ENCODE results near the gene PARVA. TPM values are rescaled to one million over a fixed set of nuclear protein-coding genes. Genes with fewer than 3 reads are reported as not detected.

The PARVA gene
- total and polyA plus RNA-seq, 3 donors from 2014 or later: 18.7 to 23.7 (median 23.6) TPM

DNA sequence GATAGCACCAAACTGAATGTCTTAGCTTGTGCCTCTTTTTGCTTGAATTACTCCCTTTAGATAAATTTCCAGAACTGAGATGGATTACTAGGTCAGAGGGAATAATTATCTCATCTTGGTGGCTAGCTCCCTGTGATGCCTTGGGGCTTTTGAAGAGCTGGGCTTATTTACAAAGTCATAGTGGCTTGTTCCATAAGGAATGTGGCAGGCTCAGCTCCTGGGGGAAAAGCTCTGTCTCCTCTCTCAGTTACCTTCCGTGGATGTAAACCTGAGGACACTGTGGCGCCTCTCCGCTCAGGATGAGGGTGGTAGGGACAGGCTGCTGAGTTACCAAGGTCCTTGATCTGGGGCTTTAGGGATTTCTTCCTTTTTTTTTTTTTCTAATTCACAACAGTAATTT lies 121.7 kb downstream of the PARVA start:
- intact Hi-C loops (cut with DNase I; ENCODE audit: low total_unique reads): no loop called here
- no peak for DNase-seq
- H3K36me3 ChIP-seq (ENCODE audit: low read depth, missing control alignments): no peaks in the 10 kb centered on the region
- H3K4me1 ChIP-seq: no peaks in the 10 kb centered on the region
- no peak overlapping the region for H3K27ac ChIP-seq
- H3K27me3 ChIP-seq: no peaks in the 10 kb centered on the region
- 90 to 97% methylated on average over 3 of the region's 3 CpGs for WGBS, 2 donors
- H3K9me3 ChIP-seq: no peaks in the 10 kb centered on the region
- H3K4me3 ChIP-seq: no peak overlapping the region
- TF ChIP-seq, protein P1, sequence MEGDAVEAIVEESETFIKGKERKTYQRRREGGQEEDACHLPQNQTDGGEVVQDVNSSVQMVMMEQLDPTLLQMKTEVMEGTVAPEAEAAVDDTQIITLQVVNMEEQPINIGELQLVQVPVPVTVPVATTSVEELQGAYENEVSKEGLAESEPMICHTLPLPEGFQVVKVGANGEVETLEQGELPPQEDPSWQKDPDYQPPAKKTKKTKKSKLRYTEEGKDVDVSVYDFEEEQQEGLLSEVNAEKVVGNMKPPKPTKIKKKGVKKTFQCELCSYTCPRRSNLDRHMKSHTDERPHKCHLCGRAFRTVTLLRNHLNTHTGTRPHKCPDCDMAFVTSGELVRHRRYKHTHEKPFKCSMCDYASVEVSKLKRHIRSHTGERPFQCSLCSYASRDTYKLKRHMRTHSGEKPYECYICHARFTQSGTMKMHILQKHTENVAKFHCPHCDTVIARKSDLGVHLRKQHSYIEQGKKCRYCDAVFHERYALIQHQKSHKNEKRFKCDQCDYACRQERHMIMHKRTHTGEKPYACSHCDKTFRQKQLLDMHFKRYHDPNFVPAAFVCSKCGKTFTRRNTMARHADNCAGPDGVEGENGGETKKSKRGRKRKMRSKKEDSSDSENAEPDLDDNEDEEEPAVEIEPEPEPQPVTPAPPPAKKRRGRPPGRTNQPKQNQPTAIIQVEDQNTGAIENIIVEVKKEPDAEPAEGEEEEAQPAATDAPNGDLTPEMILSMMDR (IDR thresholded peaks at IDR 0.05): no peak
- no peak for TF ChIP-seq POLR2A (IDR thresholded peaks at IDR 0.05)

DNA sequence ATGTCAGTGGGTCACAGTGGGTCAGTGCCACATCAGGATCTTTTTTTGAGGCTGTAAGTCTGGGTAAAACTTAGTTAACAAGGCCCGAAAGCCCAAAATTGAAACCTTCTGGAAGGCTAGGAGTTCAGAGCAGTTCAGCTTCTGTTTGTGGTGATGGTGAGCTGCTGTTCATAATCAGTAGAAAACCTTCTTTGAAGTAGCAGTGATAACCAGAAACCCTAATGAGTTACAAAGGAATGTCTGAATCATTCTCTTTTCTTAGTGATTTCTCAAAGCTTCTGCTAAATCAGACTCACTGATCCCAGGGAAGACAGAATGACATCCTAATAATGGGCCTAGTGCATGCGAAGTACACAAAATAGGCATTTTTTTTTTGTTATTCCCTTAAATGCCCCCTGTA lies 124.7 kb downstream of the PARVA start:
- Histone ChIP-seq H3K4me3 (no peak overlapping the region), H3K36me3 (ENCODE audit: low read depth, missing control alignments) (no peaks in the 10 kb centered on the region), H3K9me3 (no peaks in the 10 kb centered on the region), H3K4me1 (peaks cover 5% of the 10 kb centered on the region), H3K27me3 (no peaks in the 10 kb centered on the region), H3K27ac (no peak overlapping the region)
- intact Hi-C loops (cut with DNase I; ENCODE audit: low total_unique reads): no loop called here
- WGBS, 2 donors: 95 to 98% methylated on average over 2 of the region's 2 CpGs
- DNase-seq: no peak
- TF ChIP-seq POLR2A (IDR thresholded peaks at IDR 0.05): no peak

DNA sequence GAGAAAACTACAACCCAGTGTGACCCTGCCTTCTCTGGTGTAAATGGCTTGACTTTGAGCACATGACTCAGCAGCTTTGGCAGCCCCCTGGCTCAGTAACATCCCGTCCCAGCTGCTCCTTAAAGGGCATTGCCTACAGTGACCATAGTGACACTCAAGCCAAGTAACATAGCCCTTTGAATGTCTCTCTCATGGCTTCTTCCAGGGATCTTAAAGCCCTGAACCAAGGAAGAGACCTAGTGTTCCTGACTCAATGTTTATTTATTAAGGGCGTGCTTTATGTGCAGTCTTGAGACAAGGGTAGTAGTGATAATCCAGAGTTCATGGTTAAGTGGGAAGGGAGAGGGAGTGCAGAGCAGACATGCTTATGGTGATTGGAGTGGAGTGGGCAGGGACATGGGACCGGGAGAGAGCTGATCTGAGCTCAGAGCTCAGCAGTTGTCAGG lies 125.7 kb downstream of the PARVA start:
- Histone ChIP-seq H3K9me3 (no peaks in the 10 kb centered on the region), H3K36me3 (ENCODE audit: low read depth, missing control alignments) (no peaks in the 10 kb centered on the region), H3K27me3 (no peaks in the 10 kb centered on the region), H3K27ac (no peak overlapping the region), H3K4me3 (no peak overlapping the region), H3K4me1 (peaks cover 5% of the 10 kb centered on the region)
- TF ChIP-seq POLR2A (IDR thresholded peaks at IDR 0.05): no peak
- TF ChIP-seq, protein P1 (IDR thresholded peaks at IDR 0.05): no peak
- intact Hi-C loops (cut with DNase I; ENCODE audit: low total_unique reads): no loop called here
- DNase-seq: no peak
- WGBS, 2 donors: 70 to 77% methylated on average over 3 of the region's 3 CpGs

- 46 to 49% methylated on average over 3 of the region's 3 CpGs for WGBS, 2 donors
- intact Hi-C loops (cut with DNase I; ENCODE audit: low total_unique reads): no loop called here
- TF ChIP-seq, protein P1 (IDR thresholded peaks at IDR 0.05): peak in 1 of 3 experiments; percentile 3
- TF ChIP-seq POLR2A (IDR thresholded peaks at IDR 0.05): no peak
- no peaks in the 10 kb centered on the region for H3K9me3 ChIP-seq
- H3K4me3 ChIP-seq: no peak overlapping the region
- H3K27me3 ChIP-seq: no peaks in the 10 kb centered on the region
- no peaks in the 10 kb centered on the region for H3K36me3 ChIP-seq (ENCODE audit: low read depth, missing control alignments)
- DNase-seq: no peak
- H3K27ac ChIP-seq: no peak overlapping the region
- H3K4me1 ChIP-seq: peaks cover 5% of the 10 kb centered on the region
Measured at GRCh38 chr11:12503886-12504285, 126.5 kb downstream of the PARVA start.

- Histone ChIP-seq H3K27ac (no peak overlapping the region), H3K27me3 (no peaks in the 10 kb centered on the region), H3K4me1 (peaks cover 5% of the 10 kb centered on the region), H3K9me3 (no peaks in the 10 kb centered on the region), H3K4me3 (no peak overlapping the region), H3K36me3 (ENCODE audit: low read depth, missing control alignments) (no peaks in the 10 kb centered on the region)
- intact Hi-C loops (cut with DNase I; ENCODE audit: low total_unique reads): no loop called here
- no peak for DNase-seq
- no peak for TF ChIP-seq POLR2A (IDR thresholded peaks at IDR 0.05)
- TF ChIP-seq, protein P1 (IDR thresholded peaks at IDR 0.05): no peak
- WGBS, 2 donors: 68 to 73% methylated on average over 2 of the region's 2 CpGs
Measured at GRCh38 chr11:12505183-12505582, 127.8 kb downstream of the PARVA start.
